ENCODE measurements around the gene CCKAR. TPM values are rescaled to one million over a fixed set of nuclear protein-coding genes. Genes with fewer than 3 reads are reported as not detected.

Gene CCKAR
- total RNA-seq, 1 experiment from 2014 or later: not detected

DNA sequence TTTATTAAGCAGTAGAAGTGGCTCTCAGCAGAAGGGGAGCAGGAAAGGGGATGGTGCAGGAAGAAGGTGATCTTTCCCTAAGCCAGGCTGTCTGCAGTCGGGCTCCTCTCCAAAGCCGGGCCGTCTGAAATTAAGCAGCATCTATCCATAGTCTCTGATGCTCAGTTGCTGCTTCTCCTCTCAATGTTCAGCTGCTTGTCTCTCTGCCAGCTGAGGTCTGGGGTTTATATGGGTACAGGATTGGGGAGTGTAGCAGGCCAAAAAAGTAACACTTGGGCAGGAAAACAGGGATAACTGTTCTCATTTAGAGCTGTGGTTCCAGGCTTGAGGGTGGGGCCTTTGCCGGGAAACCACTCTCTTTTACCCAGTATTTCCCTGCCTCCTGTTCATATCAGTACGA, 39.2 kb upstream of the CCKAR start:
- Histone ChIP-seq H3K9me3 (ENCODE audit: control insufficient read depth, insufficient read depth, low read depth, low read length) (no peaks in the 10 kb centered on the region), H3K4me1 (ENCODE audit: control insufficient read depth, insufficient read depth, low read length) (no peaks in the 10 kb centered on the region), H3K36me3 (ENCODE audit: control insufficient read depth, insufficient read depth, low read length) (no peaks in the 10 kb centered on the region), H3K27ac (ENCODE audit: low read length) (no peak overlapping the region), H3K4me3 (ENCODE audit: low read depth in 2 of 2, low read length in 2 of 2) (no peak overlapping the region), H3K27me3 (ENCODE audit: control insufficient read depth, insufficient read depth, low read length) (no peaks in the 10 kb centered on the region)
- no TSS peak for BruUV-seq (replicated peaks)
- ChIA-PET POLR2A (no interaction called here), CTCF (no interaction called here)
- intact Hi-C loops (cut with micrococcal nuclease; ENCODE audit: unreplicated experiment): no loop called here
- DNase-seq (ENCODE audit: low read depth, low spot score) (no peak), ATAC-seq (no peak)
- no peak for TF ChIP-seq TCF7L2 (IDR thresholded peaks at IDR 0.05; ENCODE audit: low read depth, low read length)
- no peak for TF ChIP-seq SIN3A (IDR thresholded peaks at IDR 0.05; ENCODE audit: borderline replicate concordance, insufficient read depth, low read depth, low read length)
- TF ChIP-seq, protein P1, sequence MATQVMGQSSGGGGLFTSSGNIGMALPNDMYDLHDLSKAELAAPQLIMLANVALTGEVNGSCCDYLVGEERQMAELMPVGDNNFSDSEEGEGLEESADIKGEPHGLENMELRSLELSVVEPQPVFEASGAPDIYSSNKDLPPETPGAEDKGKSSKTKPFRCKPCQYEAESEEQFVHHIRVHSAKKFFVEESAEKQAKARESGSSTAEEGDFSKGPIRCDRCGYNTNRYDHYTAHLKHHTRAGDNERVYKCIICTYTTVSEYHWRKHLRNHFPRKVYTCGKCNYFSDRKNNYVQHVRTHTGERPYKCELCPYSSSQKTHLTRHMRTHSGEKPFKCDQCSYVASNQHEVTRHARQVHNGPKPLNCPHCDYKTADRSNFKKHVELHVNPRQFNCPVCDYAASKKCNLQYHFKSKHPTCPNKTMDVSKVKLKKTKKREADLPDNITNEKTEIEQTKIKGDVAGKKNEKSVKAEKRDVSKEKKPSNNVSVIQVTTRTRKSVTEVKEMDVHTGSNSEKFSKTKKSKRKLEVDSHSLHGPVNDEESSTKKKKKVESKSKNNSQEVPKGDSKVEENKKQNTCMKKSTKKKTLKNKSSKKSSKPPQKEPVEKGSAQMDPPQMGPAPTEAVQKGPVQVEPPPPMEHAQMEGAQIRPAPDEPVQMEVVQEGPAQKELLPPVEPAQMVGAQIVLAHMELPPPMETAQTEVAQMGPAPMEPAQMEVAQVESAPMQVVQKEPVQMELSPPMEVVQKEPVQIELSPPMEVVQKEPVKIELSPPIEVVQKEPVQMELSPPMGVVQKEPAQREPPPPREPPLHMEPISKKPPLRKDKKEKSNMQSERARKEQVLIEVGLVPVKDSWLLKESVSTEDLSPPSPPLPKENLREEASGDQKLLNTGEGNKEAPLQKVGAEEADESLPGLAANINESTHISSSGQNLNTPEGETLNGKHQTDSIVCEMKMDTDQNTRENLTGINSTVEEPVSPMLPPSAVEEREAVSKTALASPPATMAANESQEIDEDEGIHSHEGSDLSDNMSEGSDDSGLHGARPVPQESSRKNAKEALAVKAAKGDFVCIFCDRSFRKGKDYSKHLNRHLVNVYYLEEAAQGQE (IDR thresholded peaks at IDR 0.05; ENCODE audit: insufficient read depth in 1 of 2, low read depth in 2 of 2, low read length in 1 of 2): no peak
- TF ChIP-seq POLR2AphosphoS5 (IDR thresholded peaks at IDR 0.05; ENCODE audit: low read depth, low read length): no peak
- no peak for TF ChIP-seq CTCF (IDR thresholded peaks at IDR 0.05)
- in situ Hi-C loops (cut with HindIII; ENCODE audit: low pct_unique_long_range_greater_than_20kb, low sequenced_read_pairs): no loop called here

DNA sequence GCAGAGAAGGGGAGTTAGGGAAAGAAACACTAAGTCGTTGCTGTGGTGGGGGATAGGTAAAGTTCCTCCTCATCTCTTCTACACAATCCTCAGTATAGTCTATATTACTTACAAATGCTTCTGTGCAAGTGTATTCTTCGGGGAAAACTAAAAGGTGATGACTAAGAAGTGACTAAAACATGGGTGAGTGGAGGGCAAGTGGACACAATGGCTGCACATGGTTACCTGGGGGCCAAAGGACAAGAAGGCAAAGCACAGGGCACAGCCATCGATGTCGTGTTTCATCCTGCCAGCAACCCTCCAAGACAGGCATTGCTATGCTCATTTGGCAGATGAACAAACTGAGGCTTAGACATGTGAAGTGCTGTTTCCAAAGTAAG, 35.5 kb upstream of the CCKAR start:
- DNase-seq (ENCODE audit: low read depth, low spot score): no peak
- TF ChIP-seq TCF7L2 (IDR thresholded peaks at IDR 0.05; ENCODE audit: low read depth, low read length): no peak
- TF ChIP-seq, protein P1 (IDR thresholded peaks at IDR 0.05; ENCODE audit: insufficient read depth in 1 of 2, low read depth in 2 of 2, low read length in 1 of 2): no peak
- TF ChIP-seq SIN3A (IDR thresholded peaks at IDR 0.05; ENCODE audit: borderline replicate concordance, insufficient read depth, low read depth, low read length): no peak
- TF ChIP-seq POLR2AphosphoS5 (IDR thresholded peaks at IDR 0.05; ENCODE audit: low read depth, low read length): no peak
- no peak for TF ChIP-seq CTCF (IDR thresholded peaks at IDR 0.05)
- ATAC-seq: no peak
- Histone ChIP-seq H3K4me1 (ENCODE audit: control insufficient read depth, insufficient read depth, low read length) (no peaks in the 10 kb centered on the region), H3K27ac (ENCODE audit: low read length) (no peak overlapping the region), H3K9me3 (ENCODE audit: control insufficient read depth, insufficient read depth, low read depth, low read length) (no peaks in the 10 kb centered on the region), H3K36me3 (ENCODE audit: control insufficient read depth, insufficient read depth, low read length) (no peaks in the 10 kb centered on the region), H3K4me3 (ENCODE audit: low read depth in 2 of 2, low read length in 2 of 2) (no peak overlapping the region), H3K27me3 (ENCODE audit: control insufficient read depth, insufficient read depth, low read length) (no peaks in the 10 kb centered on the region)
- ChIA-PET POLR2A (no interaction called here), CTCF (no interaction called here)
- in situ Hi-C loops (cut with HindIII; ENCODE audit: low pct_unique_long_range_greater_than_20kb, low sequenced_read_pairs): no loop called here
- BruUV-seq (replicated peaks): no TSS peak
- intact Hi-C loops (cut with micrococcal nuclease; ENCODE audit: unreplicated experiment): no loop called here

Data from Panc1 (cell line).